IMR-90 (cell line): Measurements from ENCODE around the gene EGFL8. TPM values are rescaled to one million over a fixed set of nuclear protein-coding genes. Genes with fewer than 3 reads are reported as not detected.

ENCODE experiments used
- ATAC-seq: fragments of 200-7000 bp; cut with Tn5 transposase; 2 replicates; pipeline ENCODE4 v1.9.1; 2020; ENCODE audit warnings: low read depth, mild to moderate bottlenecking, moderate library complexity
- BruUV-seq: library from RNA; stranded (reverse); fragments of 400-500 nt; replicated peaks from 2 replicates; lab custom pipeline; 2021; lab: Mats Ljungman, UMichigan
- CTCF ChIA-PET: fragments of 300-600 bp; formaldehyde crosslinking; extraction: SDS; loops from one replicate; lab custom pipeline; 2021; ENCODE audit warnings: antibody characterized with exemption; lab: Yijun Ruan, JAX
- POLR2A ChIA-PET: fragments of 300-600 bp; sonication (Branson Sonifier 250); formaldehyde crosslinking; loops from one replicate; lab custom pipeline; 2022; ENCODE audit warnings: antibody characterized with exemption; ENCODE audit not compliant: unreplicated experiment; lab: Charles Lee
- DNase-seq: peaks from one replicate; pipeline ENCODE4 v3.0.0; 2013
- H2AFZ ChIP-seq: replicated peaks from 2 replicates; pipeline ENCODE3; 2013; ENCODE audit warnings: low read length, mild to moderate bottlenecking; ENCODE audit not compliant: poor library complexity
- H2AK5ac ChIP-seq: 2 replicates; pipeline ENCODE4 v1.6.1; 2013; ENCODE audit warnings: low read depth, low read length, inconsistent platforms
- H2AK9ac ChIP-seq: replicated peaks from 2 replicates; pipeline ENCODE3; 2013; ENCODE audit warnings: mild to moderate bottlenecking, low read depth, low read length, moderate library complexity; ENCODE audit not compliant: poor library complexity
- H2BK120ac ChIP-seq: 2 replicates; pipeline ENCODE4 v1.6.1; 2013; ENCODE audit warnings: low read depth, low read length, inconsistent platforms
- H2BK15ac ChIP-seq: 3 replicates; pipeline ENCODE4 v1.6.1; 2013; ENCODE audit warnings: low read depth, low read length, inconsistent platforms
- H2BK20ac ChIP-seq: 2 replicates; pipeline ENCODE4 v1.6.1; 2013; ENCODE audit warnings: low read depth, mild to moderate bottlenecking, inconsistent platforms, low read length, moderate library complexity
- H2BK5ac ChIP-seq: 2 replicates; pipeline ENCODE4 v1.6.1; 2013; ENCODE audit warnings: mild to moderate bottlenecking, low read depth, low read length, inconsistent platforms; ENCODE audit not compliant: poor library complexity, severe bottlenecking
- H3K14ac ChIP-seq: replicated peaks from 2 replicates; pipeline ENCODE4 v1.6.1; 2013; ENCODE audit warnings: low read depth, low read length, inconsistent platforms
- H3K18ac ChIP-seq: 2 replicates; pipeline ENCODE4 v1.6.1; 2013; ENCODE audit warnings: low read depth, low read length, control low read depth
- H3K23ac ChIP-seq: 2 replicates; pipeline ENCODE4 v1.6.1; 2013; ENCODE audit warnings: low read depth, low read length, inconsistent platforms
- H3K27ac ChIP-seq: 2 replicates; pipeline ENCODE4 v1.5.1; 2013; ENCODE audit warnings: mild to moderate bottlenecking, control low read depth, low read length; ENCODE audit not compliant: insufficient read depth
- H3K27me3 ChIP-seq: 2 replicates; pipeline ENCODE4 v1.6.1; 2013; ENCODE audit warnings: low read length; ENCODE audit not compliant: control insufficient read depth, insufficient read depth
- H3K36me3 ChIP-seq: 2 replicates; pipeline ENCODE4 v1.6.1; 2013; ENCODE audit warnings: low read length, mixed read lengths; ENCODE audit not compliant: control insufficient read depth, insufficient read depth
- H3K4ac ChIP-seq: 2 replicates; pipeline ENCODE4 v1.6.1; 2013; ENCODE audit warnings: low read depth, low read length, inconsistent platforms
- H3K4me1 ChIP-seq: 2 replicates; pipeline ENCODE4 v1.6.1; 2013; ENCODE audit warnings: low read length, mixed read lengths; ENCODE audit not compliant: control insufficient read depth, insufficient read depth
- H3K4me2 ChIP-seq: 2 replicates; pipeline ENCODE4 v1.6.1; 2013; ENCODE audit warnings: low read depth, mild to moderate bottlenecking, control low read depth, low read length, moderate library complexity
- H3K4me3 ChIP-seq: 2 replicates; pipeline ENCODE4 v1.5.1; 2013; ENCODE audit warnings: low read depth, mild to moderate bottlenecking, control low read depth, low read length, moderate library complexity; ENCODE audit not compliant: insufficient read depth
- H3K56ac ChIP-seq: 2 replicates; pipeline ENCODE4 v1.6.1; 2013; ENCODE audit warnings: low read length, inconsistent platforms; ENCODE audit not compliant: insufficient read depth; ENCODE audit errors: extremely low read depth
- H3K79me1 ChIP-seq, 2 experiments: 2 replicates each; pipeline ENCODE4 v1.6.1; 2013; ENCODE audit warnings: low read length in 2 of 2, inconsistent platforms in 1 of 2, low read depth in 1 of 2
- H3K9ac ChIP-seq: 2 replicates; pipeline ENCODE4 v1.6.1; 2013; ENCODE audit warnings: low read depth, low read length, control low read depth
- H3K9me1 ChIP-seq: 2 replicates; pipeline ENCODE4 v1.6.1; 2013; ENCODE audit warnings: low read length, inconsistent platforms; ENCODE audit not compliant: insufficient read depth
- H3K9me3 ChIP-seq: 2 replicates; pipeline ENCODE4 v1.6.1; 2013; ENCODE audit warnings: low read length; ENCODE audit not compliant: control insufficient read depth, insufficient read depth
- H4K20me1 ChIP-seq: 2 replicates; pipeline ENCODE4 v1.6.1; 2013; ENCODE audit warnings: low read length, inconsistent platforms; ENCODE audit not compliant: insufficient read depth
- H4K5ac ChIP-seq: 2 replicates; pipeline ENCODE4 v1.6.1; 2013; ENCODE audit warnings: mild to moderate bottlenecking, low read depth, low read length, control low read depth
- H4K8ac ChIP-seq, 2 experiments: 2 replicates each; pipeline ENCODE4 v1.6.1; 2013; ENCODE audit warnings: low read depth in 2 of 2, low read length in 2 of 2, control low read depth in 1 of 2, inconsistent platforms in 1 of 2
- H4K91ac ChIP-seq: 2 replicates; pipeline ENCODE4 v1.6.1; 2013; ENCODE audit warnings: low read depth, low read length, inconsistent platforms; ENCODE audit not compliant: insufficient read depth
- BHLHE40 ChIP-seq: fragments of 150-350 bp; IDR thresholded peaks from 2 replicates; pipeline ENCODE4 v1.6.1; 2016; ENCODE audit warnings: mild to moderate bottlenecking, low read depth, low read length
- CEBPB ChIP-seq: IDR thresholded peaks from 2 replicates; pipeline ENCODE4 v1.6.1; 2012; ENCODE audit warnings: low read depth, low read length, improper control_type of control experiment
- CHD1 ChIP-seq: IDR thresholded peaks from 2 replicates; pipeline ENCODE4 v1.6.1; 2012; ENCODE audit warnings: low read depth, low read length, improper control_type of control experiment
- ELK1 ChIP-seq: fragments of 150-350 bp; IDR thresholded peaks from 2 replicates; pipeline ENCODE4 v1.6.1; 2016; ENCODE audit warnings: low read depth, mild to moderate bottlenecking, low read length, moderate library complexity, borderline replicate concordance
- FOS ChIP-seq: fragments of 150-350 bp; IDR thresholded peaks from 2 replicates; pipeline ENCODE4 v1.6.1; 2016; ENCODE audit warnings: low read depth, low read length
- MAFK ChIP-seq: IDR thresholded peaks from 2 replicates; pipeline ENCODE4 v1.6.1; 2012; ENCODE audit warnings: low read depth, low read length, improper control_type of control experiment
- MAZ ChIP-seq: IDR thresholded peaks from 2 replicates; pipeline ENCODE4 v1.6.1; 2012; ENCODE audit warnings: low read depth, mild to moderate bottlenecking, low read length, improper control_type of control experiment, moderate library complexity, borderline replicate concordance
- NFE2L2 ChIP-seq: fragments of 150-350 bp; IDR thresholded peaks from 2 replicates; pipeline ENCODE4 v1.6.1; 2016; ENCODE audit warnings: low read depth, mild to moderate bottlenecking, low read length
- POLR2A ChIP-seq: IDR thresholded peaks from 2 replicates; pipeline ENCODE4 v1.6.1; 2012; ENCODE audit warnings: mild to moderate bottlenecking, low read depth, low read length
- RAD21 ChIP-seq: IDR thresholded peaks from 2 replicates; pipeline ENCODE4 v1.6.1; 2012; ENCODE audit warnings: low read length, improper control_type of control experiment
- RCOR1 ChIP-seq: IDR thresholded peaks from 2 replicates; pipeline ENCODE4 v1.6.1; 2012; ENCODE audit warnings: mild to moderate bottlenecking, low read length, improper control_type of control experiment; ENCODE audit not compliant: insufficient replicate concordance
- RFX5 ChIP-seq: IDR thresholded peaks from 2 replicates; pipeline ENCODE4 v1.8.0; 2012; ENCODE audit warnings: low read depth, mild to moderate bottlenecking, low read length, moderate library complexity
- SMC3 ChIP-seq: fragments of 150-350 bp; IDR thresholded peaks from 2 replicates; pipeline ENCODE4 v1.6.1; 2016; ENCODE audit warnings: low read depth, mild to moderate bottlenecking, antibody characterized with exemption, low read length, moderate library complexity
- USF2 ChIP-seq: fragments of 150-350 bp; IDR thresholded peaks from 2 replicates; pipeline ENCODE4 v1.6.1; 2017; ENCODE audit warnings: mild to moderate bottlenecking, antibody characterized with exemption, low read length, low read depth
- whole genome bisulfite sequencing, 2 experiments: methylation state at CpG; one replicate each; pipeline versions ENCODE4 v1.1.5 to v1.1.7; 2013; ENCODE audit warnings: missing lambda C conversion rate in 2 of 2; ENCODE audit not compliant: insufficient read length in 1 of 2; ENCODE audit errors: extremely low coverage in 2 of 2; 5-methylcytosine and 5-hydroxymethylcytosine counted together
- dilution Hi-C: fragments of 300-500 bp; cut with HindIII; formaldehyde crosslinking; loops from one replicate; pipeline ENCODE4 v1.14.3; 2018; ENCODE audit warnings: low sequenced_read_pairs; ENCODE audit not compliant: unreplicated experiment
- in situ Hi-C: fragments of 300-500 bp; cut with MboI; formaldehyde crosslinking; loops from 3 replicates; pipeline ENCODE4 v1.14.3; 2019; ENCODE audit warnings: low sequenced_read_pairs, inconsistent platforms, mixed read lengths
- intact Hi-C: fragments of 100-400 bp; cut with micrococcal nuclease; formaldehyde crosslinking; loops from 2 replicates; pipeline ENCODE4 v1.10.0; 2022
- polyA plus RNA-seq, 3 experiments: library from polyadenylated mRNA; depleted of rRNA; stranded (reverse); fragments of >200 nt; gene quantifications; 2 replicates each; pipeline ENCODE4 v1.2.3, GENCODE V29; 2012; ENCODE audit warnings: low replicate concordance in 1 of 3
- total RNA-seq: library from RNA; depleted of rRNA; stranded (reverse); fragments of >200 nt; gene quantifications from 2 replicates; pipeline ENCODE4 v1.2.3, GENCODE V29; 2012

Gene EGFL8
- total and polyA plus RNA-seq, 2 of the 4 experiments (the other 2 are of a cell fraction): 0.18 to 4.7 TPM

- peak; percentile 58 for TF ChIP-seq RAD21
- TF ChIP-seq FOS: no peak
- no peak for TF ChIP-seq NFE2L2
These were observed 30.6 kb downstream of the EGFL8 start (continued) for GRCh38 chr6:32194825-32195651.

- Histone ChIP-seq H2AK5ac (no peak overlapping the region), H3K14ac (no peak overlapping the region), H3K56ac (no peak overlapping the region), H3K36me3 (no peaks in the 10 kb centered on the region), H4K8ac (no peak overlapping the region; a peak in 1 of 4 replicates), H2BK15ac (no peak overlapping the region), H2AFZ (peak overlapping the region; percentile 98), H4K5ac (no peak overlapping the region), H2AK9ac (peak overlapping the region; percentile 88), H3K4ac (no peak overlapping the region), H3K18ac (no peak overlapping the region), H2BK5ac (no peak overlapping the region), H3K27ac (no peak overlapping the region), H3K4me3 (no peak overlapping the region), H3K9ac (no peak overlapping the region), H3K9me1 (peaks cover 25% of the 10 kb centered on the region), H3K4me2 (no peak overlapping the region), H4K91ac (no peak overlapping the region), H3K9me3 (no peaks in the 10 kb centered on the region), H3K27me3 (no peaks in the 10 kb centered on the region), H3K79me1 (peaks cover 18 to 43% of the 10 kb centered on the region in 2 experiments), H4K20me1 (no peaks in the 10 kb centered on the region), H2BK120ac (no peak overlapping the region), H3K4me1 (peaks cover 15% of the 10 kb centered on the region), H2BK20ac (no peak overlapping the region), H3K23ac (no peak overlapping the region)
- intact Hi-C loops: loop anchor here (1.0 kb wide), 3 partner anchors 41 to 76 kb away; partner anchors contain the start of genes FKBPL and PPT2
- ChIA-PET CTCF (interaction anchor here (0.8 to 1.1 kb wide), 3 partner anchors 45 to 674 kb away, joined by 4 to 6 read pairs (median 4); no protein-coding TSS in a partner anchor), POLR2A (interaction anchor here (0.8 to 1.2 kb wide), 4 partner anchors 10 to 776 kb away, joined by 4 to 7 read pairs (median 4); no protein-coding TSS in a partner anchor)
- dilution Hi-C loops: no loop called here
- peak; percentile 92 for ATAC-seq
- 0% methylated on average over 18 of the region's 25 CpGs; no CpG with 5 or more reads in 1 of the 2 experiments for WGBS, 2 experiments
- no TSS peak for BruUV-seq
- in situ Hi-C loops: loop anchor here (25.0 kb wide), 1 partner anchor 767 kb away; the partner anchor contains the start of genes BRD2 and HLA-DMA
- DNase-seq: peak; percentile 99
- TF ChIP-seq CEBPB (no peak), CHD1 (no peak), RFX5 (no peak), NFE2L2 (no peak), BHLHE40 (no peak), USF2 (peak; percentile 45), RAD21 (no peak), MAZ (peak; percentile 97; the same call in 1 of the 2 replicates), MAFK (no peak), ELK1 (no peak), SMC3 (no peak), RCOR1 (no peak), FOS (no peak), POLR2A (no peak)
These were observed 31.2 kb downstream of the EGFL8 start for GRCh38 chr6:32195652-32195901.
